Activated T-cell treated with anti-CD3 and anti-CD28 coated beads for 4 hours (primary cell): ENCODE measurements around the gene MYO6.
"Not testable (repeated sequence)": the region's sequence is repeated elsewhere in the genome, so short reads cannot be mapped to it uniquely, and the experiment has no call there.

Source experiments
- DNase-seq: peaks from one replicate; pipeline ENCODE4 v3.0.0-alpha.2; 2020

The MYO6 gene

DNA sequence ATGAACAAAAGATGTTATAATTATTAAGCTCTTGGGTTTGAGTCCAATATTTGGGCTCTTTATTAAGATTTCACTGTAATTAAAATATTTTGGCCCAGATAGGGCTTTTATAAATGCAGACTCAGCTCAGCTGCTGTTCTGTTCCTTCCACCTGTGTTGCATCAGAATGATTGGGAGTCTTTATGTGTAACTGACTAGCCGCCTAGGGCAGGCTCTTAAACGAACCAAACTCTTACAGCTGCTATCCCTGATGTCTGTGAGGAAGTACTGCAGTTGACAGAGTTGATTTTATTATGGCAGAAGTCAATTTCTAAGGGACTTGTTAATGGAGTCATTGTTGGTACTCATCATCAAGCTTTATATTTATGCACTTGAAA lies 144.7 kb downstream of the MYO6 start:
- no peak for DNase-seq

DNA sequence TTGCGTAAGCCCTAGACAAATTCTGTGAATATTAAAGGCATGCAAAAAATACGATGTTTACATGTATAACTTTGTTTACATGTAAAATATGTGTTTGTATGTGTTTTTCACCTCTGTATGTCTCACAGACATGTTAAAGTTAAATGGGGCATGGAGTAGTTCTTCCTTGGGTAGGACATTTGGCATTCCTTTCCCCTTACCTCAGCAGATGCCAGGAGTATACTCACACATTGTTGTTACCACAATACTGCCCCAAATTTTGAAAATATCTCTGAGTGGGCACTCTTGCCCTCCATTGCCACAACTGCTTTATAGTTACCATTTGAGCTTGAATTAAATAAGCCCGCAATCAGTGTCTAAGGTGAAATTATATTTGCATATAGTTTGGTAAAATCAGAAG lies 147.5 kb downstream of the MYO6 start:
- DNase-seq, result no peak

DNA sequence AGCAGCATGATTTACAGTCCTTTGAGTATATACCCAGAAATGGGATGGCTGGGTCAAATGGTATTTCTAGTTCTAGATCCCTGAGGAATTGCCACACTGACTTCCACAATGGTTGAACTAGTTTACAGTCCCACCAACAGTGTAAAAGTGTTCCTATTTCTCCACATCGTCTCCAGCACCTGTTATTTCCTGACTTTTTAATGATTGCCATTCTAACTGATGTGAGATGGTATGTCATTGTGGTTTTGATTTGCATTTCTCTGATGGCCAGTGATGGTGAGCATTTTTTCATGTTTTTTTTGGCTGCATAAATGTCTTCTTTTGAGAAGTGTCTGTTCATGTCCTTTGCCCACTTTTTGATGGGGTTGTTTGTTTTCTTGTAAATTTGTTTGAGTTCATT lies 151.2 kb downstream of the MYO6 start:
- DNase-seq, result not testable (repeated sequence)

DNA sequence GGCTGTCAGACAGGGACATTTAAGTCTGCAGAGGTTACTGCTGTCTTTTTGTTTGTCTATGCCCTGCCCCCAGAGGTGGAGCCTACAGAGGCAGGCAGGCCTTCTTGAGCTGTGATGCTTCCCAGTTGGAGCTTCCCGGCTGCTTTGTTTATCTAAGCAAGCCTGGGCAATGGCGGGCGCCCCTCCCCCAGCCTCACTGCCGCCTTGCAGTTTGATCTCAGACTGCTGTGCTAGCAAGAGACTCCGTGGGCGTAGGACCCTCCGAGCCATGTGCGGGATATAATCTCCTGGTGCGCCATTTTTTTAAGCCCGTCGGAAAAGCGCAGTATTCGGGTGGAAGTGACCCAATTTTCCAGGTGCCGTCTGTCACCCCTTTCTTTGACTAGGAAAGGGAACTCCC lies 156.1 kb downstream of the MYO6 start:
- not testable (repeated sequence) for DNase-seq

DNA sequence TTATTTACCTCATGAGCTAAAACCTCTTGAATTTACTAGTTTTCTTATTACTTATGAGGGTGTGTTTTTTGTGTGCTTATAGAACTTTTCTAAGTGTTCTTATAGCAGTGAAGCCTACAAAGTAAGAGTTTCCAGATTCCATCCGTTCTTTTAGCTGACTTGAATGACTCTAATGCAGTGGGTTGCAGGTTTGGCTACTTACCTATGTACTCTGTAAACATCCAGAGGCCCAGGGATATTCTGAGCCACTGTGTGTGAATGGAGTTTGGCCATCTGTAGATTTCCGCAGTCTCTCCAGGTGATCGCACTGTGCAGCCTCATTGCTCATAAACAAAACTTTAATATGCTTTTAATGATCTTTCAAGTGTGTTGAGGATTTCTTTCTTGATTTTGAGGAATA lies 157.8 kb downstream of the MYO6 start:
- no peak for DNase-seq

DNA sequence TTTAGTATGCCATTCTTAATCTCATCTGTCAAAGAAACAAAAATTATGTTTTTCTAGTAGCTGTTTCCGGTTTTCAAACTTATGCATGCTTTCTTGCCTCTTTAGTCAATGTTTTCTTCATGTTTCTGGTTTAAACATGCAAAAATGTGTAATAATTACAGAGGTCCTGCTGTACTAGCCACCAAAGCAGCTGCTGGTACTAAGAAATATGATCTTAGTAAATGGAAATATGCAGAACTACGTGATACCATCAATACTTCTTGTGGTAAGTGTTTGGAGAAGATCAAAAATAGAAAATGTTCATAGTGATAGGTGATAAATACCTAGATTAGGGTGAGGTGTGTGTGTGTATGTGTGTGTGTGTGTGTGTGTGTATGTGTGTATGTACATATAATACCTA lies 158.4 kb downstream of the MYO6 start:
- no peak for DNase-seq

DNA sequence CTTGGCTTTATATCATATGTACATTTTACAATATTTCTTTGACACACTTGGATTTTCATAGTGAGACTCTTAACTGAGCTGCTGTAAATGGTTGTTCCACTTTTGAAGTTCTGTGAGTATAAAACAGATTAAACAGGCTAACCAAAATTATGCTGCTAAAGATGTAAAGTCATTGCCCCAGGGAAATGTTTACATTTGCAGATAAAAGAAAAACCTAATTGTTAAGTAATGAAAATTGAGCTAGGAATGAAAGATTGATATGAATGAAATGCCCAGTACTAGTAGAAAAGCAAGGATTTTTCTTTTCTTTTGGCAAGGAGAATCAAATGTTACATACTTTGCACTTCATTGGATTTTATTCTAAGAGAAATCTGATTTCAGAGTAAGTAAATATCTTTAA lies 164.0 kb downstream of the MYO6 start:
- DNase-seq, result no peak

DNA sequence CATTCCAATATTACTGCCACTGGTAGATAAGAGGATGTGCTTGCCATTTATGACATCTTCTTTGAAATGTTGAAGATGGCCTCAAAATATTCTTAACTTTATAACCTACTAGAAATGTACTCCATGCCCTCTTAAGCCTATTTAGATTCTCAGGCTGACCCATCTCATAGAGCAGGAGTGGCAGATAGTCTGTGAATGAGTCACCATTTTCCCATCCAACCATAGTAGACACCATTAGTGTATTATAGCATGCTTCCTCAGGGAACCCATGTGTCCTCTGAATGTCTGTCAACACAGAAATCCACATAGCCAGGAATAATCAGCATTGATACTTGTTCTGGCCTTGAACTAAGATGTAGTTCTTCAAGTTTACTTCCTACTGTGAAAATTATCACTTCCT lies 173.2 kb downstream of the MYO6 start:
- DNase-seq, result no peak

DNA sequence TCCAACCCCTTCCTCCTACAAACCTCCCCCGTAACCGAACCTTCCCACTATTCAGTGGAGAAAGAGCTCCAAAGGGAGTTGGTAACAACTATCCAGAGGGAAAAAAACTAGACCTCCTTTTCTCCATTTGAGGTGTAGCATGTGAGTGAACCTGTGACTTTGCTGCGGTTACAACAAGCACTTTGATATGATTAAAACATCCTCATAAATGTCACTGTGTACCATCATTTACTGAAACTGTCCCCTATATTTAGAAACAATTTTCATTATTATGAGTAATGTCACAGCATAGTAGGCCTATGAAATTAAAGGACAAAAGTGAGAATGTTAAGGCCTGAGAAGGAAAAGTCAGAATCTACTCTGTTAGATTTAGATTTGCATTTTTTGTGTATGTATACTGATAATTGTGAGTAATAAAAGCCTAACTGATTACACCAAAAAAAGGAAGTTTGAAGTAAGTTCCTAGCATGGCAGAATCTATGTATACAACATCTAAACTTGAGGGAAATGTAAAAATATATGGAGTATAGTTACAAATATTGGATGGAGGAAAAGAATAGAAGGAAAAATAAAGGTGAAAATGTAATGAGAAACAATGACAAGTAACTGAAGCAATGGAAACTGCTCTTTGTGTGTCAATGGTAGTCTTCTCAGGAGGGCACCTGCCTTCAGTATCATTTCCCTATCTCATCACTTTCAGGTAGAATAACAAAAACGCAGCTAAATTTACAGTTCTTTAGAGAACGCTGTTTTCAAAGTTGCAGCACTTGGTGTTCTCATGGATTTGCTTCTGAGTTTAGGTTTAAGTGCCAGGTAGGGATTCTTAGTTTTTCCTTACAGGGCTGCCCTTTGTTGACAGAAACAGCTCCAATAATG lies 177.5 kb downstream of the MYO6 start:
- no peak for DNase-seq

DNA sequence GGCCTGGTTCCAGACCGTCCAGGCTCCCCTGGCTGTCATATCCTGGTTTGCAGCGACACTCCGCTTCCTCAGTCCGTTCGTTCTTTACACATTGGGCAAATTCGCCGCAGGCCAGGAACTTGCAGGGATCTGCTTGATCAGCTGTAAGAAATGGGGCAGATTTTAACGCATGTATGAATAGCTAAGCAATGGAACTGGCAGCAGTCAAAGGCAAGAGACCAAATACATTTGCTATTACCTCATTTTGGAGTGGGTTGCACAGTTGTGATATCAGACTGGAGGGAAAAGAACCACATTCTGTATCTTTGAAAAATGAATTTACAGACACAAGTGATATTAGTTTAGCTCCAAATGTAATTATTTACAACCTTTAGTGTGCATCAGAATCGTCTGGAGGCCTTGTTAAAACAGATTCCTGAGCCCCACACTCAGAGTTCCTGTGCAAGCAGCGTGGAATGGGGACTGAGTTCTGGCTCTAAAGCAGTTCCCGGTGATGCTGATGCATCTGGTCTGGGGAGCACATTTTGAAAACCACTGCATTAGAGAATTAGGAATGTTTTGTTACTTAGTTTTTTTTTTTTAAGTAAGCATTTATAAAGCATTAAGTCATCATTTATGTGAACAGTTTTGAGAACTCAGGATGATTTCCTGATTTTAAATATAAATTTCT lies 182.1 kb downstream of the MYO6 start:
- no peak for DNase-seq

DNA sequence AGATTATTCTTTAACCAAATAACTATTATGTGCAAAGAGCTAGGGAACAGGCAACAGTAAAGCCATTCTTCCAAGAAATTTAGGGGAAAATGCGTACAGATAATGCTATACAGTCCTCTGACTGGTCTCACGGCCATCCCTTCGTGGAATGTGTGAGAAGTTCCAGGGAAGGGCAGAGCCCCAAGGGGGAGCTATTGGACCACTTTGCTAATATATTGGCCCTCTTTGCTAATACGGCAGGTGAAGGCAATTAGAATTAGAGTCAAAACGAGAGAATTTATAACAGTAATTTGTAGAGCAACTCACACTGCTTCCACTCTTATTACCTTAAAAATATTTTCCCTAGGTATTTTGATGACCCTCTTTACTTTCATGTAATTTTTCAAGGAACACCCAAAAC lies 183.0 kb downstream of the MYO6 start:
- no peak for DNase-seq

DNA sequence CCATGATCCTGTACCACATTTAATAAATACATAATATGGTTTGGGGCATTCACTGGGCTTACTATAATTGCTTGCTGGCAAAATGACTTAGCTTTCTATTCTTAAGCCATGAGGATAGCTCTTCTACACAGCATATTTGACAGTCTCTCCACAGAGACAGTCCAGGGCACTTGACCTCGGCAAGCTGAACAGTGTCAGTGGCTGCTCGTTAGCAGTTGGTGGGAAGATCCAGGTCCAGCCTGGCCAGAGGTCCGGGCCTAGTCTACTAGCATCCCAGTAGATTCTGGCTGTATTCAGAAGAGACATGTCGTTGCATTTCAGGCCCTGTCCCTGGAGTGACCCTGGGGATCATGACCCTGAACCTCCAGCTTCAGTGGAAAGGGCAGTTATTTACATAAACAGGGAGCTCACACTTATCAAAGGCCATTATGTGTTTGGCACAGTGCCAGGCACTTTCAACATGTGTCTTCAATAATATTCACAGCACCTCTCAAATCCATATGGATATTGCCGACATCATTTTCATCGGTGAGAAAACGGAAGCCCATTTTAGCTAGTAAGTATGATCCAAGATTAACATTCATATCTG lies 184.4 kb downstream of the MYO6 start:
- no peak for DNase-seq

DNA sequence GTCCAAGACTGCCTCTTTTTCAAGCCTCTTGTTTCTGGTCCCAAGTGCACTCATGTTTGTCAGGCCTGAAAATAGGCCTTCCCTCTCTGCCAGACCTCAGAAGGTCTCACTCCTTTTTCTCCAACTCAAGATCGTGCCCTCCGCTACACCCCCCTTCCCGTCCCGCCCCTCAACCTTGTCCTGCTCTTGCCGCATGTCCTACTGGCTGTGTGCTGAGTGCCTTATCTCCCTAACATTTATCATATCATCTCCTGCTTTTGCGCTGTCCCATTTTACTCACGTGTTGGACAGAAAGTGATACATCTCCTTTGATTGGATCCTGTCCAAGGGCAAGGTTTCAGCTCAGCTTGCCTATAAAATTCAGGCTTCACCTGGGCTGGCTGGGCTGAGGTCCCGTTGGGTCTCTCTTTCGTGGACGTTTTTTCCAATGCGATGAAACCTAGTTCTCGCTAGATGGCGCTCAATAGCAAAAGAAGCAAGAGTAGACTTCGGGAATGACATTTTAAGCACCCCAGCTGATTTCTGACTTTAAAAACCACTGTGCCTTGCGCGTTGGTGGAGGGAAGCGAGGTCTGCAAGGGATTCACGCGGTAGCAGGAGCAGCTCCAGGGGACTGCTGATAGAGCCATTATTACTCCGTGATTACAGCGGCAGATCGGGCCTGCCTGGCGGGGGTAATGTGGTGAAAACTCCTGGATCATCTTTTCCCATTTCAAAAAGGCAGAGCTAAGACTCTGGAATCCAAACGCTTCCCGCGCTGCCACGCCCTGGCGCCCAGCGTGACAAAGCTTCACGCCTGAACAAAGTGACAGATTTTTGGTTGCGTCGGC lies 185.8 kb downstream of the MYO6 start:
- DNase-seq, result no peak

DNA sequence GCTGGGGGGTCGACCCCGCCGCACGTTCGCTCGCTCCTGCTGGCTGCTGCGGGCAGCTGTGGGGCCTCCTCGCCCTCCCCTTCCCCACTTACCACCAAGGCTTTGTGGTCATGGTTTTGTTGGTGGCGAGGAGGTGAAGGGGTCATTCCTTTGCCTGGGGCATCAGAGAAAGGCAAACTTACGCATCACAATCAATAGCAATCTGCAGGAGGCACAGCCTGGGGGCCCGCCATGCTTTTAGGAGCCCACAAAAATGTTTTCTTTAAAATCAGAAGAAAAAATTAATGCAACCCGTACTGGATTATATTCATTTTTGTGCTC lies 186.4 kb downstream of the MYO6 start:
- DNase-seq, result no peak

DNA sequence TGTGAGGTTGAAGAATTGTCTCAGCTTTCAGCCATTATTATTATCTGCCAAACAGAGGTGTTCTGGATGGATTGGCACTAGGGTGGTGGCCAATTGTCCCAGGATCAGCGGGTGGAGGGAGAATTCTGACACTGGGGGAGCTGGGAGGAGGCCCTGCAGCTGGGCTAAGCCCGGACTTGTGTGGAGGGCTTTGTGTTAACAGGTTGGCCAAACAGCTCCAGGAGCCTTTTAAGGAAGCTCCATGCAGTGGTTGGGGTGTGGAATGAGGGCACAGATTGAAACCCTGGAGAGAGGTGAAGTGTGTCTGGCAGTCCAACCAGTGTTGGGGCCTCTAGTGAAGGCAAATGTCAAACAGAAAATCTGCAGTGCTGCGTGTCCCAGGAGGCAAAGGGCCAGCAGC lies 187.6 kb downstream of the MYO6 start:
- DNase-seq, result no peak

DNA sequence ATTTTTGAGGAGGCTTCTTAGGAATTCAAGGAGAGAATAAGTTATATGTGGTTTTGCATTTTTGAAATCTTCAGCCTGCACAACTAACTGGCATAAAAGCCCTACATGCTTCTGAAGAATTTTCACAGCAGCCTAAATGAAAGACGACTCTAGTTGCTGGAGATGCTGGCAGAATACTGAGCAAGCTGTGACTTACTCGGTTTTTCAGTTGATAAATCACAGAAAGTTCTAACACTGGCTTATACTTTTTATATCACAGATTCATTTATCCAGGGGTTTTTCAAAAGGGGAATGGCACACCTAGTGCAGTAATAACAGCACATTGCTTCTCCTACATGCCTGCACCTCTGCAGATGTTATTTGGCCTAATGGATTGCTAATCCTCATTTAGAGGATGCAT lies 188.8 kb downstream of the MYO6 start:
- no peak for DNase-seq

DNA sequence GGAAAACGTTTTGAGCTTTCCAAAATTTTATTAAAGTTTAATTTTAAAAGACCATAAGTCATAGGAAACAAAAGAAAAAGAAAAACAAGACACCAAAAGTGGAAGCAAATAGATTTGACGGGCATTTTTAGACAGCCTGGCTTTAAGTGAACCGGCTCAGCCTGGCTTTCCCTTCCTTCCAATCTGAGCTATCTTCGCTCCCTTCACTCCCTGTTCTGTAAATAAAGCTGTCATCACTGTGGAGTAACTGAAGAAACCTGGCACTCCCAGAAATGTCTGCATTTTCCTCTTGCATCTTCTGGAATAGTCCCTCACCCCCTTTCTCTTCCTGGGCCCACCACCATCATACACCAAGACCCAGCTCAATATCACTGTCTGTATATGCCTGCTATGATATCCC lies 191.5 kb downstream of the MYO6 start:
- DNase-seq, result no peak

DNA sequence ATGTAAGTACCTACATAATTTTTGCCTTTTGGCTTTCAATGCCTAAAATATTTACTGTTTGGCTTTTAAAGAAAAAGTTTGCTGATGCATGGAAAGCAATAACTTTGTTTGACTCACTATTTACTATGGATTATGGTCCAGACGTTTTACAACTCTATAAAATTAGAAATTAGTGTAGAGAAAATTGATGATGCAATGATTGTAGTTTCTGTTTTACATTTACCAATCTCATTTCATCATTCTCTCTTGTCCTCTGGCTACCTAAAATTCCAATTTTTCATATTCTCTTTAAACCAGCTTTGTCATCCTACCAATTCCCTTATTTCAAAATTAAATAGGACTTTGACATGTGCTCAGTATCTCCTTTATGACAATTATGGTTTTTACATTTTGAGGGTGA lies 192.5 kb downstream of the MYO6 start:
- no peak for DNase-seq

DNA sequence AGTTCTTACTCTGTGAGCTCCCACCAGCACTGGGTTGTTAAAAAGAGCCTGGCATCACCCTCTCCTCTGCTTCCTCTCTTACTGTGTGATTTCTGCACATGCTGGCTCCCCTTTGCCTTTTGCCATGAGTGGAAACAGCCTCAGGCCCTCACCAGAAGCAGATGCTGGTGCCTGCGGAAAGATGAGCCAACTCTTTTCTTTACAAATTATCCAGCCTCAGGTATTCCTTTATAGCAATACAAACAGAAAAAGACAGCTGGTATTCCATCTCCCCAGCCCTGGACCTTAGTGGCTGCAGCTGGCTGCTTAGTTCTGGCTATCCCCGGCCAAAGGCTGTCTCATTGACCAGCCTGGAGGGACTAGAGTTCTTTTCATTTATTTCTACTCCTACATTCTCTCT lies 194.3 kb downstream of the MYO6 start:
- no peak for DNase-seq

DNA sequence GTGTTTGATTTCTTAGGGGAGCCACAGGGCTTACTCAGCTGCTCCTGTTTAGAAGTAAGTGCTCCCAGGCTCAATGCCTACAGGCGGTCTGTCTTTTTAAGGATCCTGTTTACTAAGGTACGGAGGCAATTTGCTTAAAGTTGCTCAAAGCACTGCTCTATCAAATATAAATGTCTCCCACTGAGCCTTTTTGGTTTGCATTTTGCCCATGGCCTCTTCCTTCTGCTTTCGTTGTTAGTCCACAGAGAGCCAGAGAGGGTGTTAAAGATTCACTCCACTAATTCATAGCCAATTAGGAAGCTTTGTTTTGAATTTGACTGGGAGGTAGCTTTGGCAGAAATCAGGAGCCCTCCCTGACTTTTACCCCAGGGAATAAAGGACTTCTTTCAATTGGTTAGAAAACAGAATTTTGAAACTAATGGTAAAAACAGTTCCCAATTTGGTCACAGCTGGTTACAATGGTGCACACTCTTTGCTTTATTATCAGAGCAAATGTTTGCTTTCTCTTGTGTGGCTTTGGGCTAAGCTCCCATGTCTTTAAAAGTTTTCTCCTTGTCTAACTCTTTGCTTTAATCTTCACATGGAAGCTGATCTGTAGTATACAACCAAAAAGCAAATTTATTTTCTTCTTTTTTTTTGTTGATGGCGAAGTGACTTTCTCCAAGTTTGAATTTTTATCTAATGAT lies 197.2 kb downstream of the MYO6 start:
- DNase-seq, result no peak

DNA sequence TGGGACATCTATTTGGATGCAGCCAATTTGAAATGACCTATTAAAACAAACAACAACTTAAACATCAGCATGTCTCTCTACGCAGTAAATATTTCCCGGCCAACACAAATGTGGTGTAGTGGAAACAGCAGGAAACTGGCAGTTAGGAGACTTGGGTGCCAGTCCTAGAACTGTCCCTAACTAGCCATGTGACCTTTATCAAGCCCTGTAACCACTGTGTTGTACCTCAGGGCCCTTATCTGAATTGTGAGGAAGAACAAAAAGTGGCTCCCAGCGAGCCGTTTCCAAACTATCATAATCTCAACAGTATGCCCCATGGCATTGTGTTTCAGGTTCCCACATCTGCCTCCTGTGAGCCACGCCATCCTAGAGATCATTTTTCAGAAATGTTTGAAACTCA lies 198.9 kb downstream of the MYO6 start:
- no peak for DNase-seq

DNA sequence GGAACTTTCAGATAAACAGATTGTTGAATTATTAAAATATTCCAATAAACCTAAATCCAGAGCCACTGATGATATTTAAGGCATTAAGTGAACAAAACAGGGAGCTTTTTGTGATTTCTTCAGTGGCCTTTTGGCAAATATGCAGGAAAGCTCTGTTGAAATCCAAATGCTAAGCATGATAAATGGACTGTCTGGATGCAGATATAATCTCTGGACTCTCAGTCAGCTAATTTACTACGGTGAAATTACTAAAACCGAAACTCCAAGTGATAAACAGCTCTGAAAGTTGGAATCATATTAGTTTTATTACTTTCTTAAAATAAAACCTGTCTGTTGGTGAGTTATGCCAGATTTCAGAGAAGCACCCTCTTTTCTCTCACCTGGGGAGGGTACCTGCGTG lies 203.1 kb downstream of the MYO6 start:
- DNase-seq, result no peak

DNA sequence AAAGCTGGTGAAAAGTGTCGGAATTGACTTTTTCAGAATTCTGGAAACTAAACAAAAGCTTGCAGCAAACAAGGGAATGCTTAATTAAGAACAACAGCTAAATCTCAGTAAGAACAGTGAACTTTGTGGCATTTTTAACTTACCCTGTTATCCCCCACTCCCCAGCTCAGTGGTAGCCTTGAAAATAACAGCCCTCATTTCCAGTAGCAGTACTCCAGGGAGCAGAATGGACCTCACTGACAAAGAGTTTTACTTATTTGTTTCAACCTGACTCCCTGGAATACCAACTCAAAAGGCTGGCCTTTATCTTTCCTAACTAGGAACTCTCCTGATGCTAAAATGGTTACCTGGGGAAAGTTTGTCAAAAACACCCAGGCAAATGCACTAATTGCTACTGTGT lies 214.5 kb downstream of the MYO6 start:
- DNase-seq, result no peak
